ENCODE measurements around the gene SPSB2.

The SPSB2 gene

GRCh38 chr12:6846316-6846869 lies 26.7 kb downstream of the SPSB2 start:
- Mint-ChIP-seq H3K9me3 (no peaks in the 10 kb centered on the region), H3K27ac (no peak overlapping the region), H3K4me1 (ENCODE audit: low read depth) (peaks cover 28% of the 10 kb centered on the region), H3K4me3 (no peak overlapping the region), H3K27me3 (peaks cover 10% of the 10 kb centered on the region), H3K36me3 (ENCODE audit: low read depth) (peaks cover under 1% of the 10 kb centered on the region)
- intact Hi-C loops (cut with micrococcal nuclease): no loop called here

- H3K4me1 Mint-ChIP-seq (ENCODE audit: low read depth): peaks cover 24% of the 10 kb centered on the region
- H3K27me3 Mint-ChIP-seq: peaks cover 10% of the 10 kb centered on the region
- H3K27ac Mint-ChIP-seq: no peak overlapping the region
- H3K9me3 Mint-ChIP-seq: no peaks in the 10 kb centered on the region
- H3K4me3 Mint-ChIP-seq: no peak overlapping the region
- H3K36me3 Mint-ChIP-seq (ENCODE audit: low read depth): no peaks in the 10 kb centered on the region
- intact Hi-C loops (cut with micrococcal nuclease): no loop called here
Measured at GRCh38 chr12:6845395-6845794, 27.7 kb downstream of the SPSB2 start.

- intact Hi-C loops (cut with micrococcal nuclease): no loop called here
- no peaks in the 10 kb centered on the region for H3K36me3 Mint-ChIP-seq (ENCODE audit: low read depth)
- peaks cover 16% of the 10 kb centered on the region for H3K4me1 Mint-ChIP-seq (ENCODE audit: low read depth)
- H3K27ac Mint-ChIP-seq: no peak overlapping the region
- peaks cover 10% of the 10 kb centered on the region for H3K27me3 Mint-ChIP-seq
- no peak overlapping the region for H3K4me3 Mint-ChIP-seq
- no peaks in the 10 kb centered on the region for H3K9me3 Mint-ChIP-seq
Measured at GRCh38 chr12:6843118-6843902, 29.8 kb downstream of the SPSB2 start.

- H3K36me3 Mint-ChIP-seq (ENCODE audit: low read depth): no peaks in the 10 kb centered on the region
- H3K27ac Mint-ChIP-seq: no peak overlapping the region
- intact Hi-C loops (cut with micrococcal nuclease): no loop called here
- peaks cover 17% of the 10 kb centered on the region for H3K4me1 Mint-ChIP-seq (ENCODE audit: low read depth)
- no peaks in the 10 kb centered on the region for H3K9me3 Mint-ChIP-seq
- peaks cover 10% of the 10 kb centered on the region for H3K27me3 Mint-ChIP-seq
- no peak overlapping the region for H3K4me3 Mint-ChIP-seq
Measured at GRCh38 chr12:6842075-6842474, 31.0 kb downstream of the SPSB2 start.

- H3K4me3 Mint-ChIP-seq: no peak within 1 kb of the TSS
- H3K36me3 Mint-ChIP-seq (ENCODE audit: low read depth): no peaks in the 10 kb centered on the region
- H3K4me1 Mint-ChIP-seq (ENCODE audit: low read depth): peaks cover 6% of the 10 kb centered on the region
Measured at GRCh38 chr12:6840761-6841515, 32.2 kb downstream of the SPSB2 start, which contains the start of gene GNB3. Gene GNB3, plus strand, starts transcription at chr12:6840925. Its CDS starts 363 bp downstream, at chr12:6841288.

GRCh38 chr12:6840330-6840729 lies 32.8 kb downstream of the SPSB2 start:
- Mint-ChIP-seq H3K9me3 (no peaks in the 10 kb centered on the region), H3K27ac (no peak overlapping the region), H3K4me3 (no peak overlapping the region), H3K36me3 (ENCODE audit: low read depth) (no peaks in the 10 kb centered on the region), H3K27me3 (peaks cover 10% of the 10 kb centered on the region), H3K4me1 (ENCODE audit: low read depth) (peaks cover 5% of the 10 kb centered on the region)
- intact Hi-C loops (cut with micrococcal nuclease): no loop called here

More at GRCh38 chr12:6840761-6841515, 32.2 kb downstream of the SPSB2 start, which contains the start of gene GNB3:
- intact Hi-C loops (cut with micrococcal nuclease): no loop called here
- Mint-ChIP-seq H3K27ac (no peak within 1 kb of the TSS), H3K9me3 (no peaks in the 10 kb centered on the region), H3K27me3 (peaks cover 10% of the 10 kb centered on the region)

GRCh38 chr12:6839482-6840201 lies 33.5 kb downstream of the SPSB2 start:
- no peaks in the 10 kb centered on the region for H3K36me3 Mint-ChIP-seq (ENCODE audit: low read depth)
- no peaks in the 10 kb centered on the region for H3K9me3 Mint-ChIP-seq
- no peak overlapping the region for H3K27ac Mint-ChIP-seq
- no peak overlapping the region for H3K4me3 Mint-ChIP-seq
- peaks cover 10% of the 10 kb centered on the region for H3K27me3 Mint-ChIP-seq
- H3K4me1 Mint-ChIP-seq (ENCODE audit: low read depth): peaks cover 5% of the 10 kb centered on the region
- intact Hi-C loops (cut with micrococcal nuclease): no loop called here

- peaks cover 5% of the 10 kb centered on the region for H3K4me1 Mint-ChIP-seq (ENCODE audit: low read depth)
- H3K27ac Mint-ChIP-seq: no peak overlapping the region
- no peak overlapping the region for H3K4me3 Mint-ChIP-seq
- H3K27me3 Mint-ChIP-seq: peaks cover 10% of the 10 kb centered on the region
- intact Hi-C loops (cut with micrococcal nuclease): no loop called here
- H3K36me3 Mint-ChIP-seq (ENCODE audit: low read depth): no peaks in the 10 kb centered on the region
- H3K9me3 Mint-ChIP-seq: no peaks in the 10 kb centered on the region
Measured at GRCh38 chr12:6838854-6839253, 34.2 kb downstream of the SPSB2 start.

- Mint-ChIP-seq H3K27me3 (peaks cover 5% of the 10 kb centered on the region), H3K4me3 (no peak overlapping the region), H3K4me1 (ENCODE audit: low read depth) (peaks cover 5% of the 10 kb centered on the region), H3K9me3 (no peaks in the 10 kb centered on the region), H3K36me3 (ENCODE audit: low read depth) (no peaks in the 10 kb centered on the region), H3K27ac (no peak overlapping the region)
- intact Hi-C loops (cut with micrococcal nuclease): no loop called here
Measured at GRCh38 chr12:6837370-6838060, 35.6 kb downstream of the SPSB2 start.

GRCh38 chr12:6836851-6837250 lies 36.3 kb downstream of the SPSB2 start:
- no peaks in the 10 kb centered on the region for H3K9me3 Mint-ChIP-seq
- H3K27ac Mint-ChIP-seq: no peak overlapping the region
- no peak overlapping the region for H3K4me3 Mint-ChIP-seq

GRCh38 chr12:6834873-6835272 lies 38.2 kb downstream of the SPSB2 start:
- intact Hi-C loops (cut with micrococcal nuclease): no loop called here
- Mint-ChIP-seq H3K36me3 (ENCODE audit: low read depth) (no peaks in the 10 kb centered on the region), H3K4me1 (ENCODE audit: low read depth) (peaks cover 16% of the 10 kb centered on the region), H3K4me3 (no peak overlapping the region), H3K9me3 (no peaks in the 10 kb centered on the region), H3K27ac (no peak overlapping the region), H3K27me3 (peaks cover 24% of the 10 kb centered on the region)

More at GRCh38 chr12:6836851-6837250, 36.3 kb downstream of the SPSB2 start:
- intact Hi-C loops (cut with micrococcal nuclease): no loop called here
- H3K27me3 Mint-ChIP-seq: peaks cover 8% of the 10 kb centered on the region
- H3K4me1 Mint-ChIP-seq (ENCODE audit: low read depth): peaks cover 5% of the 10 kb centered on the region
- no peaks in the 10 kb centered on the region for H3K36me3 Mint-ChIP-seq (ENCODE audit: low read depth)

GRCh38 chr12:6834254-6834653 lies 38.8 kb downstream of the SPSB2 start:
- no peak overlapping the region for H3K27ac Mint-ChIP-seq
- peaks cover 30% of the 10 kb centered on the region for H3K27me3 Mint-ChIP-seq
- peaks cover 20% of the 10 kb centered on the region for H3K4me1 Mint-ChIP-seq (ENCODE audit: low read depth)
- H3K36me3 Mint-ChIP-seq (ENCODE audit: low read depth): no peaks in the 10 kb centered on the region
- no peak overlapping the region for H3K4me3 Mint-ChIP-seq
- intact Hi-C loops (cut with micrococcal nuclease): no loop called here
- no peaks in the 10 kb centered on the region for H3K9me3 Mint-ChIP-seq

GRCh38 chr12:6833189-6833890 lies 39.8 kb downstream of the SPSB2 start:
- H3K27ac Mint-ChIP-seq: no peak overlapping the region
- peaks cover 37% of the 10 kb centered on the region for H3K27me3 Mint-ChIP-seq
- no peak overlapping the region for H3K4me3 Mint-ChIP-seq
- no peaks in the 10 kb centered on the region for H3K36me3 Mint-ChIP-seq (ENCODE audit: low read depth)
- H3K9me3 Mint-ChIP-seq: no peaks in the 10 kb centered on the region
- peaks cover 24% of the 10 kb centered on the region for H3K4me1 Mint-ChIP-seq (ENCODE audit: low read depth)
- intact Hi-C loops (cut with micrococcal nuclease): no loop called here
